GM18502 (cell line): ENCODE data around the gene BCAS1.

Experiments
- ATAC-seq: cut with Tn5 transposase; IDR thresholded peaks from one replicate; pipeline ENCODE4 v1.9.1; 2021; ENCODE audit warnings: mild to moderate bottlenecking; ENCODE audit not compliant: unreplicated experiment, poor library complexity

Gene BCAS1

DNA sequence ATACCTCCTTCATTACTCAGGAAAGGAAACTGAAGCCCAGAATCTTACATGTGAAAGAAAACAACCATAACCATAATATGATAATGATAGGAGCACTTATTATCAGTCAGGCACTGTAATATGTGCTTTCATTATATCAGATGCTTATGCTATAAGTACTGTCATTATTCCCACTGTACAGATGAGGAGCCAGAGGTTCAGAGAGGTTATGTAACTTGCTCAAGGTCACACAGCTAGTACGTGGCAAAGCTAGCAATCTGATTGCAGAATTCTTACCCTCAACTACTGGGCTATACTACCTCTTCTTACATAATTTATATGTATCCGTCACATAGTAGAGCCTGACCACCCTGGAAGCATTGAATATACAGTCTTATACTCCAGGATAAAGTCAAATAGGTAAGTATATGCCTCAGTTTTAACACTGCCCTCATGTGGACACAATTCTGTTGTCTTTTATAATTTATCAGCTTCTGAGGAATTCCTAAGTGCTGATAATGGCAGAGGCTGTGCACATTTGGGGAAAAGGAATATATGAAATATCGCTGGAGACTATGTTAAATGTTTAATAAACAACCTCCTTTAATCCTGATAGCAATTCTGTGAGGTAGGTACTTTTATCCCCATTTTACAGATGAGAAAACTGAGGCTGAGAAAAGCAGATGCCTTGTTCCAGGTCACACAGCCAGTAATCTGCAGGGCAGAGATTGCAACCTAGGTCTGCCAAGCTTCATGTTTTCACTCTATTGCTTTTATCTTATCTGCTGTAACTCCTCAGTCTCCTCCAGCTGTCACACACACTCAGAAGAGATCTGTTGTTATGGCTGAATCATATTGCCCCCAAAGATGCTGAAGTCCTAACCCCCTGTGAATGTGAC lies 13.4 kb downstream of the BCAS1 start:
- ATAC-seq, result no peak

DNA sequence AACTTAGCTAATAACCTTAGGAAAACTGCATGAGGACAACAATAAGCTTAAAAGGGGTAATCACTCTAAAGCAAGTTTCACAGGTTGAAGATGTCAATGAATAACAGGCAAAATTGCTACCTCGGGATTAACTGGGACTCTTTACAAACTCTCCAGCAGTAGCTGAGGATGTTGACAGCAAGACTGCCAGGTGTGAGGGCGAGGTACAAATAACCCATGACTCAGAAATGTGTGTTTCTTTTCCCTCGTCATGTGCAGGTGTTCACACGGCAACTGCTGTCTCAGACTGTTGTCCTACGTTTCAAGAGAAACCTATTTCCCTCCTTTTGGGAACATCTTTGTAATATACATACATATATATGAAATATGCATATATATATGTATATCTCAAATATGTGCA lies 15.9 kb downstream of the BCAS1 start:
- no peak for ATAC-seq

DNA sequence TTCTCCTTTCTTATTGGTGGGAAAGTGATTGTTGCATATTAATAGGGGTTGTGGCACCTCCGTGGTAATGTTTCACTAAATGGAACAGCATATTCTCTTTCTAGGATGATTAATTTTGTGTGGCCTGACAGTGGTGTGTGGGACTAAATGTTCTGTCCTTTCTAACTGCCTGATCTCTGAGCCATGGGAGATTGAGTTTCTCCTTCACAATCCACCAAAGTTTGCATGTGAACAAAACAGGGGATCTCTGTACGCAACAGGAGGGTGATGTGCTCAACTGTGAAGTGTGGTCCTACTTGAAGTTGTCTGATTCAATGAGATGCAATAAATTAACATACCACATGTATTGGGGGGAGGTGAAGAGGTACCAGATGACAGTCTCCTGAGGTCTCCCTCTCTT lies 19.3 kb downstream of the BCAS1 start:
- no peak for ATAC-seq

DNA sequence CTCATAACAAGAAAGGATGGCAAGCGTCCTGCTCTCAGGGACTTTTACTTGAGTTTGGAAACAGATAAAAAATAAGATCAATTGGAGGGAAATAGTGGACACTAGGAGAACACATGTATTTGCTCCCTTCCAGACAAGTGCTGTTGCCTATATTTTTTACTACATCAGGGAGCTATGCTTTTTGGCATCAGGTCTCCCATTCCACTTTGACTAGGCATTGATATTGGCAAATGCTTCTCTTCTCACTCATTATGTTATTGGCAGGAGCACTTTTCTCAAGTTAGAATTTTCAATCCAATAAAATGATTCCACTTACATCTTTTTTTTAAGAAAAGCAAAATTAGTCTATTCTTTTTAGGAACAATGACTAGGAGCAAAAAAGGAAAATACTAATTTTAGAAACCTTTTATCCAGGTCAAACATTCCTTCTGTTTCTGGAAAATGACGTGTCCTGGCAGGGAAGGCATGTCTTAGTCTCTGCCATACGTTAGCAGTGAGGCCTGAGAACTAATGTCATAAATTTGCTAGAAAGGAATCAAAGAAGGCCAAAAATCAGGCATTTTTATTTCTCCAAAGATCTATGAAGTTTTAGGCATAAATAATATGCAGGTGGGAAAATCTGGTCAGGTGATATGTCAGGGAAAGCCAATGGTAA lies 21.4 kb downstream of the BCAS1 start:
- ATAC-seq, result no peak

DNA sequence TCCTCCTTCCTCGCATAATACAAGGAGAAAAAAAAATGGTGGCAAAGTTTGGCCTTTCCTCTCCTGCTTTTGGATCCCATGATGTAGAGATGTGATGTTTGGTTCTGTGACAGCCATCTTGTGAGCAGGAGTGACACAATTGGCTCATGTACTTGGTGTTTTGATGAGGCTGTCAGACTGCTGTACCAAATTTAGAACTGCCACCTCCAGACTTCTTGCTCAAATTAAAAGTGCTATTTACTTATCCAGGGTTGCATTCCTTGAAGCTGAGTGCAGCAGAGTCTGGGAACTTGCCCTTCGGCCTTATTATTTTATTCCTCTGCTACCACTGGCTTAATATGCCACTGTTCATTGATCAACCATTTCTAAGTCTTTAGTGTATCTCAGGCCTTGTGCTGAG lies 21.9 kb downstream of the BCAS1 start:
- ATAC-seq, result no peak

DNA sequence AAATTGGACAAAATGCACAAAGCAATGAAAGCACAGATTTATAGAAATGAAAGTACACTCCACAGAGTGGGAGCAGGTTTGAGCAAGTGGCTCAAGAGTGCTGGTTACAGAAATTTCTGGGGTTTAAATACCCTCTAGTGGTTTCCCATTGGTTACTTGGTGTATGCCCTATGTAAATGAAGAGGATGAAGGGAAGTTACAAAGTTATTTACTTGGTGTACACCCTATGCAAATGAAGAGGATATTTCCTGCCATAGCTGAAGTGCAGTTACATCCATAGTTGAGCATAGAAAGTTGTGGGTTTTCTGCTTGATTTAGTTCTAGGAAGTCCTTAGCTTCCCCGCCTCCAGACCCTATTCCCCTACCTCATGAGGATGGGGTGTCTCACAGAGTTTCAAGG lies 22.7 kb downstream of the BCAS1 start:
- ATAC-seq, result no peak

DNA sequence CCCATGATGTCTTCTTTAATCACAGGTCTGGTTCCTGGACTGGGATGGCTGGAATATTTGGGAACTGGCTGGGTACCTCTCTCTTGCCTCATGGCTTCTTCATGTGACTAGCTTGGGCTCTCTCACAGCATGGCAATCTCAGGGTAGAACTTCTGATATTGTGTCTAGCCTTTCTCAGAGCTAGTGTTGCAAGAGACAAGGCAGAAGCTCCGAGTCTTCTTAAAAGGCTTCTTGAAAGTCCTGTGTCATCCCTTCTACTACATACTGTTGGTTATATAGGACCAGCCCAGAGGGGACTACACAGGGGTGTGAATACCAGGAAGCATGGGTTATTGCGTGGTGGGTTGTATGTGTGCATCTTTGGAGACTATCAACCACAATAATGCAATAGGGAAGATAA lies 23.3 kb downstream of the BCAS1 start:
- ATAC-seq, result no peak

DNA sequence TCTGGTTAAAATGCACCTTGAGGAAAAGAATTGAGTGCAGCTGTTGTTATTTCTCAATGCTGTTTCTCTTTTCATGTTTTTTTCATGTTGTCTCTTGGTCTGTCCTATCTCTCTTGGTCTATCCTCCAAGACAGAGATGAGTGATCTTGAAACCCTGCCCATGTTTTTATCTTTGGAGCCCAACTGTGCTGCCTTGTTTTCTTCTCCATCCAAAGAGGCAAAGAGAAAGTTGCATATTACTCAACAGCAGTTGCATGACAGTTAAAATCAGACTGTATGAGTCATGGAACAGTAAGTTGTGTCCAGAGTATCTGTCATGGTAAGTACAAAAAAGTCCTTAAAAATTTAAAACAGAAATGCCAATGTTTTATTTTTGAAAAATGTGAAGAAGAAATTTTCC lies 26.2 kb downstream of the BCAS1 start:
- ATAC-seq, result peak; percentile 85

DNA sequence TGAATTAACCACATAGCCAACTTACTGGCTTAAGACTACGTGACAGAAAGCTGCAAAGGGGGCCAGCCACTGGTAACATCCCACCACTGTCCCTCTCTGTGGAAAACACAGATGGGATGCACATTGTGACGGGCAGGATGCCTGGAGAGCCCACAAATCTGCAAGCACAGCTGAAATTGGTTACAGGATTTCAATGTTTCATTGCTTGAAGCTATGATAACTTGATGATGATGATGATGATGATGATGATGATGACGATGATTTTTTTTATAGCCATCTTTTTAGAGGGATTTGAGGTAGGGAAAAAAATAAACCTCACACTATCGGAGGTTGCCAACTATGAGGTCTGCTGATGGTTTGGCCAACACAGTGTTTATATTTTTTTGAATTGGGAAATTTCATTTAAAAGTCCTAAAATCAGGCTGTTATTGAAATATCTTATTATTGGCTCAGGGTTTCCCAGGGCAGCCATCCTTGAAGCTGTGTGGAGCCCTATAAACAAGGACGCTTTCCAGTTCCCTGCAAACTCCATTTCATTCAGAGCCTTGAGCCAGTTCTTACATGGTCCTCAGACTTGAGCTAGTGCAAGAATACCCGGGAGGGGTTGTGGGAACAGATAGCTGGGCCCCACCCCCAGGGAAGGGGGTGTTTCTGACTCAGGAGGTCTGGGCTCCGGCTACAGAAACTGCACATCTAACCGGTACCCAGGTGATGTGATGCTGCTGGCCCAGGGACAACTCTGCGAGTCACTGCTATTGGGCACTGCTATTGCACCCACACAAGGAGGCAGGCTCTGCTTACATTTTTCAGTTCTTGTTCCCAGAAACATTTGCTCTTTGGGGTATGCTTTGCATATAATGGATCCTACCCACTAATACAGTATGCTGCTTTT lies 27.1 kb downstream of the BCAS1 start:
- peak; percentile 42 for ATAC-seq

DNA sequence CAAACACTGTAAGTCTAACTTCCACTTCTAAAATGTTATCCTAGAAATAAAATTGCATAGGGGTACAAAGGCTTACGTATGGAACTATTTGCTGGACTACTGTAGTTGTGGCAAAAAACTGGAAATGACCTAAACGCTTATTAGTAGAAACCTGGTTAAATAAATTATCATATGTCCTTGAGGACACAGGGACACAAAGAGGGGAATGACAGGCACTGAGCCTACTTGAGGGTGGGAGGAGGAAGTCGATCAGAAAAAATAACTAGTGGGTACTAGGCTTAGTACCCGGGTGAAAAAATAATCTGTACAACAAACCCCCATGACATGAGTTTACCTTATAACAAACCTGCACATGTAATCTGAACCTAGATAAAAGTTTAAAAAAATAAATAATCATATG lies 28.4 kb downstream of the BCAS1 start:
- no peak for ATAC-seq

DNA sequence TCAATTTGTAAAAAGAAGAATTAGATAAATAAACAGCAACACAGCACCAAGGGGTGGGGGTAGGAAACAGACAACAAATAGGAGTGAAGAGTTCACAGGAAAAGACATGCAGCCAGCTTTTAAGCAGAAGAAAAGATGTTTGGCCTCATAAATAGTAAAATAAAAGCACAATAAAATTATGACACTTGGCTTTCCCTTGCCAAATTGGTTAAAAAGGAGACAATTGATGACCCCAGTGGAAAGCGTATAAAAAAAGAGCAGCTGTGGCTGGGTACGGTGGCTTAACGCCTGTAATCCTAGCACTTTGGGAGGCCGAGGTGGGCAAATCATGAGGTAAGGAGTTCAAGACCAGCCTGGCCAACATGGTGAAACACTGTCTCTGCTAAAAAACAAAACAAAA lies 29.1 kb downstream of the BCAS1 start:
- no peak for ATAC-seq

DNA sequence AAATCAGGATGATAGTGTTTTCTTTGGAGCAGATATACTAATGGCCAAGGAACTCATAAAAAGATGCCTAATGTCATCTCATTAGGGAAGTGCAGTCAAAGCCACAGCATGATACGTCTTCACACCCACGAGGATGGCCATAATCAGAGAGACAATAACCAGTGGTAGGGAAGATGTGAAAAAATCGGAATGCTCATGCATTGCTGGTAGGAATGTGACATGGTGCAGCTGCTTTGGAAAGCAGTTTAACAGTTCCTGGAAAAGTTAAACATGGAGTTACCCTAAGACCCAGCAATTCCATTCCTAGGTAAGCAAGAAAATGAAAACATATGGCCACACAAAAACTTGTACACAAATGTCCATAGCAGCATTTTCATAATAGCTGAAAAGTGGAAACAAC lies 29.9 kb downstream of the BCAS1 start:
- no peak for ATAC-seq

DNA sequence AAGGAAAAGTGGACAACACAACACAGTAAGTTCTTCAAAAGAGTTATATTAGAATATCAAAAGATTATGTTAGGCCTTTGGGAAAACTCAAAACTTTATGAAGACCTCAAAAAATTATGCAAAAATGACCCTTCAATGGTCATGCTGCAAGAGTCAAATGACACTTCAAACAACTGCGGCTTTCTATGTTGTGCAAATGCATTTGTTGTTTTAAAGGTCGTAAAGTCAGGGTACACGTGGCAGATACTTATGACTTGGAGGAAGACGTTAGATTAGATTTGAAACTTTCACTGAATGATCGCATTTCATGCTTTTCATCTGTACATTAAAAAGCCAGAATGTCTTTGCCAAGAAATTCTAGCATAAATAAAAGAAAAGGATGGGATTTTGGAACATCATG lies 31.4 kb downstream of the BCAS1 start:
- ATAC-seq, result no peak

DNA sequence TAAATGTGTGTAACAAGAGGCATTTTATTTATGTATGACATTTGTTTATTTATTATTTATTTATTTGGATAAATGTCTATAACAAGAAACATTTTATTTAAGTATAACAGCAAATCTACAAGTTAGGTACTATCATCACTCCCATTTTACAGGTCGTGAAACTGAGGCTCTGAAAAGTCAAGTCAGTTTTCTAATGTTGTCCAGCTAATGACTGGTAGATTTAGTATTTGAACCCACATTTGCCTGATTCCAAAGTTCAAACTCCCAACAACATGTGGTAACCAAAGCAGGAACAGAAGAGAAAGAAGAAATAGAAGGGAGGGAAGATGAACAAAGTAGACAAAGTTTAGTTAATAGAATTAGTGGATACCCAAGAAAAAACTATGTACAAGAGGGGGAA lies 32.9 kb downstream of the BCAS1 start:
- ATAC-seq, result no peak

DNA sequence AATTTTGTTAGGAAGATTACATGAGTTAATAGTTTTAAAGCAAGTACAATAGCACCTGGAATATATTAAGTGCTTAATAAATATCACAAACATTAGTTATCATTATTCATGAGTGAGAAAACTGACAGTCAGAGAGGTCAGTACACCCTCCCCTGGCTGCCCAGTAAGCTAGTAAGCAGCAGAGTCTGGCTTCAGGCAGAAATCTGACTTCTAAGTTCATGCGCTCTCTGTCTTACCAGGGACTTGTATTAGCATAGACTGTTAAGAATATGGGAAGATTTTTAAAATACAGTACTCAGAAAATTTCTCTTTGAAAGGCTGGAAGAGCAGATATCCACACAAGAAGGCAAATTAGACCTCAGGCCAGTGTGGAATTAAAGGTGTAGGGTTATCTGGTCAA lies 40.8 kb downstream of the BCAS1 start:
- no peak for ATAC-seq

DNA sequence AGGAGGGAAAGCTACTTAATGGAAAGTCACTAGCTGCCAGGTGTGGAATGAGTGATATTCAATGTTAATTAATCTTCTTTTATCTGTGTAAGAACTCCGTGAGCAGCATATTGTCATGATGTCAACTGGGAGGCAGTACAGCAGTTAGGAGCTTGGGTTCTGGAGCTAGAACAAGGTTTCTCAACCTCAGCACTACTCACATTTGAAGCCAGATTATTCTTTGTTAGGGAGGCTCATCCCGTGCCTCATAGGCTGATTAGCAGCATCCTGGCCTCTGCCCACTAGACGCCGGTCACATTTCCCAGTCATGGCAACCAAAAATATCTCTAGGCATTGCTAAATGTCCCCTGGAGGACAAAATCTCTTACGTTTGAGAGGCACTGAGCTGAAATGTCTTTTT lies 41.2 kb downstream of the BCAS1 start:
- no peak for ATAC-seq

DNA sequence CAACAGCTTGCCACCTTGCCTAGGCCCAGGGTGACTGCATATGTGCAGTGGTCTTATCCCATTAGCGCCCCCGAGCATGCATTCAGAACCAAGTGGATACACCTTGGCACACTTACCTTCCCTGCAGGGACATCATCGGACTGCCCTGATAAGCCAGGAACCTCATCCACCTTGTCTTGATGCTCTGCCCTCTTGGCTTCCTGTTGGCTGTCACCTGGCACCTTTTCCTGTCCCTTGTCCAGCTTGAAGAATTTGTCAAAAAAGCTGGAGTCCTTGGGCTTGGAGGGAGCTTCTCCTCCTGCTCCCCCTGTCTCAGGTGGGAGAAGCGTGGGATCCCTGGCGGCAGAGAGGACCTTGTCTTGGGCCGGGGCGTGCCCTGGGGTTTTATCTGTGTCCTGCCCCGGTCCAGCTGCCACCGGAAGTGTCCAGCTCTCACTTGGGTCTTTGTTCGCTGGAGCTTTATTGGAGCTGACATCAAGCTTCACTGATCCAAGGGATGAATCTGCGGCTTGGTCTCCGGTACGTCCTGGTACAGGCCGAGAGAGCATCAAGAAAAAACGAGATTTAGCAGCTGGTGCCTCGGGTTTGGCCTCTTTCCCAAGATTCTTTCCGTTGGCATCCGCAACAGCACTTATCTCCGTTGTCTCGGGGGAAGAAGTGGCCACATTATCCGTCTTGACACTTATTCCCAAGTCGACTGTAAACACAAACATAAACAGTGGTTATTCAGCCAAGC lies 42.0 kb downstream of the BCAS1 start:
- no peak for ATAC-seq

DNA sequence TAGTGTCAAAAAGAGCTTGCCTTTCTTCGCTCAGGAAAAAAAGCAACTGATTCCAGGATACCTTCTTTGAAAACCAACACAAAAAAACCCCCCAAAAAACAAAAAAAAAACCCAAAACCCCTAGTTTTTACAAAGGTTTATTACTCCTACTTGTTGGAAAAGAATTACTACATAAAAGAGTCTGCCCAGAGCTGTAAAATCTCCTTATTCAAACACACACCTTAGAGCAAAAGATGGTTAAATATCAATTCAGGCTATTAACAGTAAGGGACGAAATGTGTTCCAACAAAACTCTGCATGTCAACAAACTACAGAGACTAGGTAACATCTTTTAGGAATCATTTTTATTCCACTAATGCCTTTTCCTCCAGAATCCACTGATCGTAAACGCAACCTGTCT lies 42.7 kb downstream of the BCAS1 start:
- no peak for ATAC-seq

DNA sequence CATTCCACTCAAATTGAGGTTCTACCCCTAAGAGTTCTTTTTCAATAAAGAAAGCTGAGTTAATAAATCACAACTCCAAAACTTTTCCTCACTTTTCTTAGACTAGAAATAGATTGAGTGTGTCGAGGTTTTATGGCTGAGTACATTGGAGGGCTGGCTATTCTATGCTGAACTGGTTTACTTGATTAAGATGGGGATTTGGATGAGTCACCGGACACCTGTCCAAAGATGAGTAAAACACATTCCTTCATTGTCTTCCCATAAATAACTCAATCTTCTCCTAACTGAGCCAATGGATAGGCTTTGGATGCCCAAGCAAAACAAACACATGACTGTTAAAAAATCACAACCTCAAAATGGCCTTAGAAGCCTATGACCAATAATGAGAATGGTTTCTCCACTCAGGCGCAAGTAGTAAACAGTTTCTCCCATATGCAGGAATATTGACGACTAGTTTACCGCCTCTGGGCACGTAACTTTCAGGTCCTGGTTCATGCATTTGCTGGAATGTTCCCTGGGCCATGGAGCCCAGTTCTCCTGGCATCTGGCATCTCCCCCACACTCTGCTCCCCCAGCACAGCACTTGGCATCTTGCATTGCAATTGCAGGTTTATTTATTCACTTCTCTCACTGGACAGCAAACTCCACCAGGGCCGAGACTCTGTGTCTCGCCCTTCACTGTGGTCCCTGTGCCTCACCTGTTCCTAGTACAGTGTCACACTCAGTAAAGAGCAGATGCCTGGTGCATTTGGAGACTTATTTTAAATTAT lies 43.9 kb downstream of the BCAS1 start:
- no peak for ATAC-seq
